Panc1 (cell line): ENCODE measurements around the gene DIS3L2. TPM values are rescaled to one million over a fixed set of nuclear protein-coding genes. Genes with fewer than 3 reads are reported as not detected.

Experiments
- ATAC-seq: fragments of 200-7000 bp; cut with Tn5 transposase; 2 replicates; pipeline ENCODE4 v1.9.1; 2020; ENCODE audit warnings: mild to moderate bottlenecking, moderate library complexity
- BruUV-seq: library from RNA; stranded (reverse); fragments of 400-500 nt; replicated peaks from 2 replicates; lab custom pipeline; 2021; lab: Mats Ljungman, UMichigan
- CTCF ChIA-PET: fragments of 300-600 bp; sonication (Branson Sonifier 250); formaldehyde crosslinking; loops from one replicate; lab custom pipeline; 2022; ENCODE audit warnings: antibody characterized with exemption; lab: Charles Lee
- POLR2A ChIA-PET: fragments of 300-600 bp; sonication (Branson Sonifier 250); formaldehyde crosslinking; loops from one replicate; lab custom pipeline; 2022; ENCODE audit warnings: antibody characterized with exemption; lab: Charles Lee
- DNase-seq: peaks from one replicate; pipeline ENCODE4 v3.0.0-alpha.2; 2010; ENCODE audit warnings: low read depth, low spot score
- H3K27ac ChIP-seq: 2 replicates; pipeline ENCODE4 v1.5.1; 2011; ENCODE audit warnings: mild to moderate bottlenecking, low read length, inconsistent platforms
- H3K27me3 ChIP-seq: fragments of 200-500 bp; sonication (Bioruptor generic); 2 replicates; pipeline ENCODE4 v1.6.0; 2014; ENCODE audit warnings: low read length, inconsistent platforms; ENCODE audit not compliant: control insufficient read depth, insufficient read depth
- H3K36me3 ChIP-seq: fragments of 200-500 bp; sonication (Bioruptor generic); 2 replicates; pipeline ENCODE4 v1.5.1; 2014; ENCODE audit warnings: inconsistent platforms, mild to moderate bottlenecking, low read length, moderate library complexity; ENCODE audit not compliant: control insufficient read depth, insufficient read depth
- H3K4me1 ChIP-seq: 2 replicates; pipeline ENCODE4 v1.5.1; 2011; ENCODE audit warnings: inconsistent platforms, mild to moderate bottlenecking, low read length, moderate library complexity; ENCODE audit not compliant: control insufficient read depth, insufficient read depth
- H3K4me3 ChIP-seq, 2 experiments: 2 replicates each; pipeline ENCODE4 v1.5.1; 2011 to 2012; ENCODE audit warnings: low read depth in 2 of 2, low read length in 2 of 2, mild to moderate bottlenecking in 2 of 2, inconsistent platforms in 1 of 2, moderate library complexity in 1 of 2
- H3K9me3 ChIP-seq: fragments of 200-500 bp; sonication (Bioruptor generic); 2 replicates; pipeline ENCODE4 v1.5.1; 2014; ENCODE audit warnings: low read depth, mild to moderate bottlenecking, inconsistent platforms, low read length, moderate library complexity; ENCODE audit not compliant: control insufficient read depth, insufficient read depth
- POLR2AphosphoS5 ChIP-seq: IDR thresholded peaks from 2 replicates; pipeline ENCODE4 v1.6.1; 2012; ENCODE audit warnings: mild to moderate bottlenecking, low read depth, low read length, moderate library complexity
- SIN3A ChIP-seq: IDR thresholded peaks from 2 replicates; pipeline ENCODE4 v1.6.1; 2012; ENCODE audit warnings: low read depth, mild to moderate bottlenecking, low read length, moderate library complexity, borderline replicate concordance; ENCODE audit not compliant: insufficient read depth
- TCF7L2 ChIP-seq: IDR thresholded peaks from 2 replicates; pipeline ENCODE4 v1.6.1; 2011; ENCODE audit warnings: mild to moderate bottlenecking, low read depth, low read length, inconsistent platforms
- in situ Hi-C: cut with HindIII; loops from 2 replicates; pipeline ENCODE4 v1.10.0; 2016; ENCODE audit warnings: low sequenced_read_pairs, low pct_unique_long_range_greater_than_20kb
- intact Hi-C: fragments of 100-400 bp; cut with micrococcal nuclease; formaldehyde crosslinking; loops from one replicate; pipeline ENCODE4 v1.10.0; 2022; ENCODE audit not compliant: unreplicated experiment
- total RNA-seq: library from RNA; stranded (reverse); gene quantifications from one replicate; pipeline ENCODE4 v1.2.1, GENCODE V29; 2021; ENCODE audit not compliant: unreplicated experiment
- TF ChIP-seq, protein P1 (sequence below): fragments of 450-650 bp; IDR thresholded peaks from 2 replicates; pipeline ENCODE4 v1.5.1; 2017; ENCODE audit warnings: mild to moderate bottlenecking
- TF ChIP-seq, protein P2 (sequence below), 2 experiments: IDR thresholded peaks; 2 replicates each; pipeline ENCODE4 v1.6.1; 2011 to 2012; ENCODE audit warnings: low read depth in 2 of 2, control low read depth in 1 of 2, low read length in 1 of 2, mild to moderate bottlenecking in 1 of 2, moderate library complexity in 1 of 2; ENCODE audit not compliant: insufficient read depth in 1 of 2

The DIS3L2 gene
- total RNA-seq, 1 experiment from 2014 or later: 28.1 TPM

- in situ Hi-C loops: no loop called here
- H3K27me3 ChIP-seq: no peaks in the 10 kb centered on the region
- no peaks in the 10 kb centered on the region; the same call in 1 of the 2 replicates for H3K36me3 ChIP-seq
- no peak overlapping the region for H3K4me3 ChIP-seq
- H3K27ac ChIP-seq: no peak overlapping the region
- DNase-seq (no peak), ATAC-seq (no peak)
- TF ChIP-seq, protein P1, sequence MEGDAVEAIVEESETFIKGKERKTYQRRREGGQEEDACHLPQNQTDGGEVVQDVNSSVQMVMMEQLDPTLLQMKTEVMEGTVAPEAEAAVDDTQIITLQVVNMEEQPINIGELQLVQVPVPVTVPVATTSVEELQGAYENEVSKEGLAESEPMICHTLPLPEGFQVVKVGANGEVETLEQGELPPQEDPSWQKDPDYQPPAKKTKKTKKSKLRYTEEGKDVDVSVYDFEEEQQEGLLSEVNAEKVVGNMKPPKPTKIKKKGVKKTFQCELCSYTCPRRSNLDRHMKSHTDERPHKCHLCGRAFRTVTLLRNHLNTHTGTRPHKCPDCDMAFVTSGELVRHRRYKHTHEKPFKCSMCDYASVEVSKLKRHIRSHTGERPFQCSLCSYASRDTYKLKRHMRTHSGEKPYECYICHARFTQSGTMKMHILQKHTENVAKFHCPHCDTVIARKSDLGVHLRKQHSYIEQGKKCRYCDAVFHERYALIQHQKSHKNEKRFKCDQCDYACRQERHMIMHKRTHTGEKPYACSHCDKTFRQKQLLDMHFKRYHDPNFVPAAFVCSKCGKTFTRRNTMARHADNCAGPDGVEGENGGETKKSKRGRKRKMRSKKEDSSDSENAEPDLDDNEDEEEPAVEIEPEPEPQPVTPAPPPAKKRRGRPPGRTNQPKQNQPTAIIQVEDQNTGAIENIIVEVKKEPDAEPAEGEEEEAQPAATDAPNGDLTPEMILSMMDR: no peak
- TF ChIP-seq TCF7L2 (no peak), POLR2AphosphoS5 (no peak), SIN3A (no peak)
- TF ChIP-seq, protein P2, sequence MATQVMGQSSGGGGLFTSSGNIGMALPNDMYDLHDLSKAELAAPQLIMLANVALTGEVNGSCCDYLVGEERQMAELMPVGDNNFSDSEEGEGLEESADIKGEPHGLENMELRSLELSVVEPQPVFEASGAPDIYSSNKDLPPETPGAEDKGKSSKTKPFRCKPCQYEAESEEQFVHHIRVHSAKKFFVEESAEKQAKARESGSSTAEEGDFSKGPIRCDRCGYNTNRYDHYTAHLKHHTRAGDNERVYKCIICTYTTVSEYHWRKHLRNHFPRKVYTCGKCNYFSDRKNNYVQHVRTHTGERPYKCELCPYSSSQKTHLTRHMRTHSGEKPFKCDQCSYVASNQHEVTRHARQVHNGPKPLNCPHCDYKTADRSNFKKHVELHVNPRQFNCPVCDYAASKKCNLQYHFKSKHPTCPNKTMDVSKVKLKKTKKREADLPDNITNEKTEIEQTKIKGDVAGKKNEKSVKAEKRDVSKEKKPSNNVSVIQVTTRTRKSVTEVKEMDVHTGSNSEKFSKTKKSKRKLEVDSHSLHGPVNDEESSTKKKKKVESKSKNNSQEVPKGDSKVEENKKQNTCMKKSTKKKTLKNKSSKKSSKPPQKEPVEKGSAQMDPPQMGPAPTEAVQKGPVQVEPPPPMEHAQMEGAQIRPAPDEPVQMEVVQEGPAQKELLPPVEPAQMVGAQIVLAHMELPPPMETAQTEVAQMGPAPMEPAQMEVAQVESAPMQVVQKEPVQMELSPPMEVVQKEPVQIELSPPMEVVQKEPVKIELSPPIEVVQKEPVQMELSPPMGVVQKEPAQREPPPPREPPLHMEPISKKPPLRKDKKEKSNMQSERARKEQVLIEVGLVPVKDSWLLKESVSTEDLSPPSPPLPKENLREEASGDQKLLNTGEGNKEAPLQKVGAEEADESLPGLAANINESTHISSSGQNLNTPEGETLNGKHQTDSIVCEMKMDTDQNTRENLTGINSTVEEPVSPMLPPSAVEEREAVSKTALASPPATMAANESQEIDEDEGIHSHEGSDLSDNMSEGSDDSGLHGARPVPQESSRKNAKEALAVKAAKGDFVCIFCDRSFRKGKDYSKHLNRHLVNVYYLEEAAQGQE (IDR thresholded peaks at IDR 0.05; ENCODE audit: insufficient read depth in 1 of 2, low read depth in 2 of 2, low read length in 1 of 2): no peak
- POLR2A ChIA-PET: no interaction called here
- no peaks in the 10 kb centered on the region for H3K4me1 ChIP-seq
- no TSS peak for BruUV-seq
- CTCF ChIA-PET: no interaction called here
- intact Hi-C loops: no loop called here
- no peaks in the 10 kb centered on the region for H3K9me3 ChIP-seq
These were observed 81.5 kb downstream of the DIS3L2 start for GRCh38 chr2:232042911-232043574.

DNA sequence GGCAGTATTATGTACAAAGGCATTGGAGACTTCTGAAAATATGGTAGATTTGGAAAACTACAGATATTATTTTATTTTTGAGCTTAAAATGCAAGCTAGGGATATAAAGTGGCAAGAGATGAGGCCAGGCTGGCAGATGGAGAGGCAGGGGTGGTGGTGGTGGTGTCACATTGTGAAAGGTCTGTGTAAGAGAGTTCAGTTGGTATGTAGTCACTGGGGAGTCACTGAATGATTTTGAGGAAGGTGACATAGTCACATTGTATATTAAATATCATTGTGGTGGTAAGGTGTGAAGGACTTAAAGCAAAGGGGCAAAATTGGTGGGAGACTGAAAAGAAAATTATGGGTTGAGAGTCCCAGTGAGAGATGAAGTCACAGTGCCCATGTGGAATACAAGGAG lies 82.5 kb downstream of the DIS3L2 start:
- no peak for ATAC-seq
- Histone ChIP-seq H3K36me3 (no peaks in the 10 kb centered on the region; the same call in 1 of the 2 replicates), H3K27me3 (no peaks in the 10 kb centered on the region), H3K4me3 (no peak overlapping the region), H3K9me3 (no peaks in the 10 kb centered on the region), H3K27ac (no peak overlapping the region), H3K4me1 (no peaks in the 10 kb centered on the region)
- in situ Hi-C loops: no loop called here
- no TSS peak for BruUV-seq
- TF ChIP-seq, protein P1: no peak
- no peak for TF ChIP-seq SIN3A
- no peak for TF ChIP-seq TCF7L2
- no peak for TF ChIP-seq POLR2AphosphoS5
- TF ChIP-seq, protein P2 (IDR thresholded peaks at IDR 0.05; ENCODE audit: insufficient read depth in 1 of 2, low read depth in 2 of 2, low read length in 1 of 2): no peak
- ChIA-PET CTCF (no interaction called here), POLR2A (no interaction called here)
- intact Hi-C loops: no loop called here
- DNase-seq: no peak
